Fibroblast of villous mesenchyme (primary cell): ENCODE measurements around the gene GKN2. TPM values are rescaled to one million over a fixed set of nuclear protein-coding genes. Genes with fewer than 3 reads are reported as not detected.

Experiments used
- DNase-seq: peaks from one replicate; pipeline ENCODE4 v3.0.0-alpha.2; 2010; ENCODE audit warnings: low read depth
- H3K4me3 ChIP-seq: 2 replicates; pipeline ENCODE4 v1.5.1; 2011; ENCODE audit warnings: low read depth, mild to moderate bottlenecking, low read length
- CTCF ChIP-seq: IDR thresholded peaks from 2 replicates; pipeline ENCODE4 v1.5.1; 2012; ENCODE audit warnings: low read depth, mild to moderate bottlenecking, low read length; ENCODE audit not compliant: insufficient read depth
- total RNA-seq: library from RNA; depleted of rRNA; stranded (reverse); fragments of >200 nt; gene quantifications from 2 replicates; pipeline ENCODE4 v1.2.3, GENCODE V29; 2012

Gene GKN2
- total RNA-seq, 1 donor, result not detected

- no peak overlapping the region for H3K4me3 ChIP-seq
- no peak for TF ChIP-seq CTCF
- DNase-seq, result no peak
Measured at GRCh38 chr2:68916226-68916625, 36.5 kb downstream of the GKN2 start.

- no peak for TF ChIP-seq CTCF
- no peak for DNase-seq
Measured at GRCh38 chr2:68915393-68915792, 37.3 kb downstream of the GKN2 start.

GRCh38 chr2:68913359-68913758 is 39.3 kb downstream of the GKN2 start:
- H3K4me3 ChIP-seq, result no peak overlapping the region
- TF ChIP-seq CTCF, result no peak

More at GRCh38 chr2:68915393-68915792, 37.3 kb downstream of the GKN2 start:
- no peak overlapping the region for H3K4me3 ChIP-seq

GRCh38 chr2:68912732-68913131 is 40.0 kb downstream of the GKN2 start:
- no peak overlapping the region for H3K4me3 ChIP-seq
- no peak for TF ChIP-seq CTCF
- no peak for DNase-seq

More at GRCh38 chr2:68913359-68913758, 39.3 kb downstream of the GKN2 start:
- no peak for DNase-seq

GRCh38 chr2:68912111-68912510 is 40.6 kb downstream of the GKN2 start:
- H3K4me3 ChIP-seq, result no peak overlapping the region
- no peak for TF ChIP-seq CTCF
- no peak for DNase-seq

- no peak for TF ChIP-seq CTCF
- H3K4me3 ChIP-seq, result no peak overlapping the region
- DNase-seq, result no peak
Measured at GRCh38 chr2:68911709-68912108, 41.0 kb downstream of the GKN2 start.

GRCh38 chr2:68911246-68911645 is 41.4 kb downstream of the GKN2 start:
- no peak for DNase-seq
- TF ChIP-seq CTCF, result no peak
- no peak overlapping the region for H3K4me3 ChIP-seq
